ENCODE data around the gene S1PR1. TPM values are rescaled to one million over a fixed set of nuclear protein-coding genes. Genes with fewer than 3 reads are reported as not detected.

The S1PR1 gene
- total RNA-seq, 1 donor from 2014 or later: 291 TPM

- no peaks in the 10 kb centered on the region for H3K9me3 ChIP-seq
Observed at GRCh38 chr1:101193733-101194169, 43.1 kb upstream of the S1PR1 start.

GRCh38 chr1:101194746-101195145 is 42.1 kb upstream of the S1PR1 start:
- H3K4me3 ChIP-seq: no peak overlapping the region
- H3K9me3 ChIP-seq: no peaks in the 10 kb centered on the region
- H3K36me3 ChIP-seq: no peaks in the 10 kb centered on the region
- intact Hi-C loops (cut with DNase I): no loop called here
- no peak overlapping the region for H3K27ac ChIP-seq
- no peak for DNase-seq (ENCODE audit: low spot score in 2 of 2)
- no peaks in the 10 kb centered on the region for H3K4me1 ChIP-seq
- H3K27me3 ChIP-seq: no peaks in the 10 kb centered on the region
- TF ChIP-seq, protein P1, sequence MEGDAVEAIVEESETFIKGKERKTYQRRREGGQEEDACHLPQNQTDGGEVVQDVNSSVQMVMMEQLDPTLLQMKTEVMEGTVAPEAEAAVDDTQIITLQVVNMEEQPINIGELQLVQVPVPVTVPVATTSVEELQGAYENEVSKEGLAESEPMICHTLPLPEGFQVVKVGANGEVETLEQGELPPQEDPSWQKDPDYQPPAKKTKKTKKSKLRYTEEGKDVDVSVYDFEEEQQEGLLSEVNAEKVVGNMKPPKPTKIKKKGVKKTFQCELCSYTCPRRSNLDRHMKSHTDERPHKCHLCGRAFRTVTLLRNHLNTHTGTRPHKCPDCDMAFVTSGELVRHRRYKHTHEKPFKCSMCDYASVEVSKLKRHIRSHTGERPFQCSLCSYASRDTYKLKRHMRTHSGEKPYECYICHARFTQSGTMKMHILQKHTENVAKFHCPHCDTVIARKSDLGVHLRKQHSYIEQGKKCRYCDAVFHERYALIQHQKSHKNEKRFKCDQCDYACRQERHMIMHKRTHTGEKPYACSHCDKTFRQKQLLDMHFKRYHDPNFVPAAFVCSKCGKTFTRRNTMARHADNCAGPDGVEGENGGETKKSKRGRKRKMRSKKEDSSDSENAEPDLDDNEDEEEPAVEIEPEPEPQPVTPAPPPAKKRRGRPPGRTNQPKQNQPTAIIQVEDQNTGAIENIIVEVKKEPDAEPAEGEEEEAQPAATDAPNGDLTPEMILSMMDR (IDR thresholded peaks at IDR 0.05): no peak

More at GRCh38 chr1:101193733-101194169, 43.1 kb upstream of the S1PR1 start:
- no peaks in the 10 kb centered on the region for H3K36me3 ChIP-seq
- DNase-seq (ENCODE audit: low spot score in 2 of 2): no peak
- no peak overlapping the region for H3K4me3 ChIP-seq
- TF ChIP-seq, protein P1 (IDR thresholded peaks at IDR 0.05): no peak
- intact Hi-C loops (cut with DNase I): no loop called here
- H3K27me3 ChIP-seq: no peaks in the 10 kb centered on the region
- H3K27ac ChIP-seq: no peak overlapping the region
- H3K4me1 ChIP-seq: no peaks in the 10 kb centered on the region

DNA sequence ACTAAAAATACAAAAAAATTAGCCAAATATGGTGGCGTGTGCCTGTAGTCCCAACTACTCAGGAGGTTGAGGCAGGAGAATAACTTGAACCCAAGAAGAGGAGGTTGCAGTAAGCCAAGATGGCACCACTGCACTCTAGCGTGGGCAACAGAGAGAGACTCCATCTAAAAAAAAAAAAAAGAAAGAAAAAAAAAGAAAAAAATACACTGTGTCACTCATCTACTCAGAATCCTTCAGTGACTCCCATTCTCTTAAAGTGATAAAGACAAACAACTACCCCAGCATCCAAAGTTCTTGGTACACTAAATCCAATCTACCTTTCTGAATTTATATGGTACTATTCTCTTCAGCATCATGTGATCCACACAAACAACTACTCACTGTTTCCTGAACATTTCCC is 40.2 kb upstream of the S1PR1 start:
- Histone ChIP-seq H3K27me3 (no peaks in the 10 kb centered on the region), H3K4me3 (no peak overlapping the region), H3K4me1 (no peaks in the 10 kb centered on the region), H3K27ac (no peak overlapping the region), H3K36me3 (no peaks in the 10 kb centered on the region), H3K9me3 (no peaks in the 10 kb centered on the region)
- TF ChIP-seq, protein P1 (IDR thresholded peaks at IDR 0.05): no peak
- DNase-seq (ENCODE audit: low spot score in 2 of 2): no peak
- intact Hi-C loops (cut with DNase I): no loop called here

GRCh38 chr1:101198842-101199636 is 37.8 kb upstream of the S1PR1 start:
- TF ChIP-seq, protein P1 (IDR thresholded peaks at IDR 0.05): no peak
- Histone ChIP-seq H3K27me3 (no peaks in the 10 kb centered on the region), H3K27ac (no peak overlapping the region), H3K9me3 (no peaks in the 10 kb centered on the region), H3K4me1 (no peaks in the 10 kb centered on the region), H3K36me3 (no peaks in the 10 kb centered on the region), H3K4me3 (no peak overlapping the region)
- no peak for DNase-seq (ENCODE audit: low spot score in 2 of 2)
- intact Hi-C loops (cut with DNase I): no loop called here

DNA sequence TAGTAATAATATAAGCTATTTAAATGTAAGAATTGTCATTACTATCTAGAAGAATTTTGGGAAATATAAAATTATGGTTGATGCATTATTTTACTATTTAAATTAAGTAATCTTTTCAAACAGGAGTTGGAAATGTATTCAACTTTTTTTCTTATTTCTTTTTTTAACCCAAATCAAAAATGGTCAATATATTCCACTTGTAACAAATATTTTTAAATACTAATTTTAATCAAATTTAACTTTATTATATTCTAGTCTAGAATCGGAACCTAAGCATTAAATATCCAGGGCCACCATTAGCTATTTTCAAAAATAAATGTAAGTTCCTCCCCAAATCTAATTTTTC is 37.2 kb upstream of the S1PR1 start:
- no peak overlapping the region for H3K27ac ChIP-seq
- no peaks in the 10 kb centered on the region for H3K4me1 ChIP-seq
- H3K4me3 ChIP-seq: no peak overlapping the region
- intact Hi-C loops (cut with DNase I): no loop called here
- DNase-seq (ENCODE audit: low spot score in 2 of 2): no peak
- TF ChIP-seq, protein P1 (IDR thresholded peaks at IDR 0.05): no peak
- H3K36me3 ChIP-seq: no peaks in the 10 kb centered on the region
- no peaks in the 10 kb centered on the region for H3K27me3 ChIP-seq
- H3K9me3 ChIP-seq: no peaks in the 10 kb centered on the region
